Measurements from ENCODE around the gene CENPA.

GRCh38 chr2:26818972-26819371 lies 33.1 kb downstream of the CENPA start:
- TF ChIP-seq CTCF (IDR thresholded peaks at IDR 0.05) (no peak), POLR2A (IDR thresholded peaks at IDR 0.05) (no peak)

Data from tibial nerve (tissue), 3 donors.